DOHH2 (cell line): ENCODE data around the gene WDR31.

Experiments used
- EZH2phosphoT487 ChIP-seq: fragments of 200-600 bp; sonication (generic); IDR thresholded peaks from 2 replicates; pipeline ENCODE4 v1.6.1; 2017; ENCODE audit warnings: borderline replicate concordance, mild to moderate bottlenecking, antibody characterized with exemption, low read length, moderate library complexity, mixed read lengths
- TF ChIP-seq, protein P1 (sequence below): fragments of 200-600 bp; sonication (generic); IDR thresholded peaks from one replicate; pipeline ENCODE4 v1.5.1; 2014; ENCODE audit warnings: antibody characterized with exemption, mild to moderate bottlenecking, low read depth, low read length; ENCODE audit not compliant: poor library complexity, severe bottlenecking

DNA sequence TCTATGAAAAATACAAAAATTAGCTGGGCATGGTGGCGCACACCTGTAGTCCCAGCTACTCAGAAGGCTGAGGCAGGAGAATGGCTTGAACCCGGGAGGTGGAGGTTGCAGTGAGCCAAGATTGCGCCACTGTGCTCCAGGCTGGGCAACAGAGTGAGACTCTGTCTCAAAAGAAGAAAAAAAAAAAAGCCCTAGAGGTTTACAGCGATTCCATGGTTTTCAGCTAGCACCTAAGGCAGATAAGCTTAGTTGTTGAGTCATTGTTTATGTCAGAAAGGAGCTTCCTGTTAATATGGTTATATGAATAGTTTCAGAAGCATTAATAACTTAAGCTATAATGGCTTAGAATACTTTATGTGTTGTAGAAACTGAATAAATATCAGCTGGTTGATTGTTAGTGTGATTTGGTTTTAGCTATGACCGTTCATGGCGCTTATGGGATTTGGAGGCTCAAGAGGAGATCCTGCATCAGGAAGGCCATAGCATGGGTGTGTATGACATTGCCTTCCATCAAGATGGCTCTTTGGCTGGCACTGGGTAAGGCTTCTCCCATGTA is 49.9 kb downstream of the WDR31 start:
- TF ChIP-seq, protein P1, sequence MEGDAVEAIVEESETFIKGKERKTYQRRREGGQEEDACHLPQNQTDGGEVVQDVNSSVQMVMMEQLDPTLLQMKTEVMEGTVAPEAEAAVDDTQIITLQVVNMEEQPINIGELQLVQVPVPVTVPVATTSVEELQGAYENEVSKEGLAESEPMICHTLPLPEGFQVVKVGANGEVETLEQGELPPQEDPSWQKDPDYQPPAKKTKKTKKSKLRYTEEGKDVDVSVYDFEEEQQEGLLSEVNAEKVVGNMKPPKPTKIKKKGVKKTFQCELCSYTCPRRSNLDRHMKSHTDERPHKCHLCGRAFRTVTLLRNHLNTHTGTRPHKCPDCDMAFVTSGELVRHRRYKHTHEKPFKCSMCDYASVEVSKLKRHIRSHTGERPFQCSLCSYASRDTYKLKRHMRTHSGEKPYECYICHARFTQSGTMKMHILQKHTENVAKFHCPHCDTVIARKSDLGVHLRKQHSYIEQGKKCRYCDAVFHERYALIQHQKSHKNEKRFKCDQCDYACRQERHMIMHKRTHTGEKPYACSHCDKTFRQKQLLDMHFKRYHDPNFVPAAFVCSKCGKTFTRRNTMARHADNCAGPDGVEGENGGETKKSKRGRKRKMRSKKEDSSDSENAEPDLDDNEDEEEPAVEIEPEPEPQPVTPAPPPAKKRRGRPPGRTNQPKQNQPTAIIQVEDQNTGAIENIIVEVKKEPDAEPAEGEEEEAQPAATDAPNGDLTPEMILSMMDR, result no peak
- TF ChIP-seq EZH2phosphoT487, result no peak
